Endodermal cell (in vitro differentiated cells): ENCODE results near the gene AK8. TPM values are rescaled to one million over a fixed set of nuclear protein-coding genes. Genes with fewer than 3 reads are reported as not detected.

Experiments used
- DNase-seq: peaks from one replicate; pipeline ENCODE4 v3.0.0-alpha.2; 2017
- H3K27ac ChIP-seq: 2 replicates; pipeline ENCODE4 v1.5.1; 2013; ENCODE audit warnings: mild to moderate bottlenecking, low read depth, low read length, moderate library complexity
- H3K27me3 ChIP-seq: 2 replicates; pipeline ENCODE4 v1.6.1; 2013; ENCODE audit warnings: mild to moderate bottlenecking, low read length, moderate library complexity; ENCODE audit not compliant: insufficient read depth, control insufficient read depth, poor library complexity, severe bottlenecking
- H3K36me3 ChIP-seq: 2 replicates; pipeline ENCODE4 v1.7.0; 2013; ENCODE audit warnings: mild to moderate bottlenecking, low read length, moderate library complexity; ENCODE audit not compliant: control insufficient read depth, insufficient read depth
- H3K4me1 ChIP-seq: one replicate; pipeline ENCODE4 v1.7.0; 2013; ENCODE audit warnings: low read length; ENCODE audit not compliant: control insufficient read depth, insufficient read depth
- H3K4me3 ChIP-seq: 2 replicates; pipeline ENCODE4 v1.5.1; 2013; ENCODE audit warnings: mild to moderate bottlenecking, low read length, moderate library complexity
- H3K9ac ChIP-seq: 2 replicates; pipeline ENCODE4 v1.6.1; 2013; ENCODE audit warnings: mild to moderate bottlenecking, low read length, moderate library complexity; ENCODE audit not compliant: poor library complexity, severe bottlenecking; ENCODE audit errors: extremely low read depth
- H3K9me3 ChIP-seq: 2 replicates; pipeline ENCODE4 v1.6.1; 2013; ENCODE audit warnings: mild to moderate bottlenecking, low read length, moderate library complexity; ENCODE audit not compliant: control insufficient read depth
- H3K27ac Mint-ChIP-seq: 2 replicates; pipeline ENCODE4 v1.8.0; 2020; ENCODE audit warnings: mixed read lengths
- H3K27me3 Mint-ChIP-seq: 2 replicates; pipeline ENCODE4 v1.8.0; 2021; ENCODE audit warnings: mild to moderate bottlenecking, mixed read lengths; ENCODE audit not compliant: insufficient read depth
- H3K36me3 Mint-ChIP-seq: 2 replicates; pipeline ENCODE4 v1.8.0; 2020; ENCODE audit warnings: low read depth, mixed read lengths
- H3K4me1 Mint-ChIP-seq: 2 replicates; pipeline ENCODE4 v1.8.0; 2020; ENCODE audit warnings: mixed read lengths
- H3K4me3 Mint-ChIP-seq: 2 replicates; pipeline ENCODE4 v1.8.0; 2020; ENCODE audit warnings: mild to moderate bottlenecking, moderate library complexity, mixed read lengths
- H3K9me3 Mint-ChIP-seq: 2 replicates; pipeline ENCODE4 v1.8.0; 2020; ENCODE audit warnings: mild to moderate bottlenecking, mixed read lengths
- CTCF ChIP-seq: fragments of 200-600 bp; sonication (generic); conservative IDR thresholded peaks from 2 replicates; pipeline ENCODE4 v1.5.0; 2021; ENCODE audit warnings: antibody characterized with exemption, mild to moderate bottlenecking
- WGBS, 2 experiments: methylation state at CpG; one replicate each; pipeline versions ENCODE4 v1.1.5 to v1.1.7; 2013; ENCODE audit warnings: missing lambda C conversion rate in 2 of 2, mixed read lengths in 1 of 2; ENCODE audit not compliant: insufficient coverage in 1 of 2, insufficient read length in 1 of 2; 5-methylcytosine and 5-hydroxymethylcytosine counted together
- total RNA-seq, 2 donors: library from RNA; stranded (reverse); fragmentation: NEBNext Ultra II Directional in 1 of 2; extraction: Animal tissue kit (Norgen Biotek cat#: 25700) in 1 of 2; gene quantifications; 2 replicates in 1 of 2; 3 replicates in 1 of 2; pipeline ENCODE4 v1.2.1, GENCODE V29; 2021

The AK8 gene
- total RNA-seq, 2 donors from 2014 or later = 1.3 to 2.6 TPM

- Histone ChIP-seq H3K9ac (no peak overlapping the region), H3K4me3 (no peak overlapping the region), H3K27ac (no peak overlapping the region), H3K4me1 (no peaks in the 10 kb centered on the region), H3K9me3 (peaks cover 4% of the 10 kb centered on the region), H3K27me3 (no peaks in the 10 kb centered on the region), H3K36me3 (no peaks in the 10 kb centered on the region)
- Mint-ChIP-seq H3K27me3 (peaks cover 13% of the 10 kb centered on the region), H3K36me3 (no peaks in the 10 kb centered on the region), H3K4me3 (no peak overlapping the region), H3K27ac (no peak overlapping the region), H3K4me1 (no peaks in the 10 kb centered on the region), H3K9me3 (peaks cover 7% of the 10 kb centered on the region)
- TF ChIP-seq CTCF = no peak
- WGBS, 2 experiments = 88 to 100% methylated on average over 1 of the region's 1 CpG
- no peak for DNase-seq
These were observed 118.0 kb downstream of the AK8 start for GRCh38 chr9:132760057-132760456.

GRCh38 chr9:132757016-132757415 is 121.1 kb downstream of the AK8 start:
- H3K36me3 Mint-ChIP-seq = no peaks in the 10 kb centered on the region
- no peak overlapping the region for H3K9ac ChIP-seq
- H3K36me3 ChIP-seq = no peaks in the 10 kb centered on the region
- H3K27me3 ChIP-seq = no peaks in the 10 kb centered on the region
- peak overlapping the region; percentile 34 for H3K27ac ChIP-seq
- no peak overlapping the region for H3K4me3 ChIP-seq
- no peak for DNase-seq
- no peaks in the 10 kb centered on the region for H3K4me1 ChIP-seq
- no peak overlapping the region for H3K4me3 Mint-ChIP-seq
- no peaks in the 10 kb centered on the region for H3K9me3 Mint-ChIP-seq
- H3K4me1 Mint-ChIP-seq = peaks cover 12% of the 10 kb centered on the region
- H3K27me3 Mint-ChIP-seq = peaks cover 5% of the 10 kb centered on the region
- TF ChIP-seq CTCF = no peak
- H3K9me3 ChIP-seq = no peaks in the 10 kb centered on the region
- WGBS, 2 experiments = 76 to 85% methylated on average over 6 to 18 of the region's 18 CpGs
- H3K27ac Mint-ChIP-seq = no peak overlapping the region

- Histone ChIP-seq H3K27ac (no peak overlapping the region), H3K36me3 (no peaks in the 10 kb centered on the region), H3K9me3 (no peaks in the 10 kb centered on the region), H3K4me3 (no peak overlapping the region), H3K9ac (no peak overlapping the region), H3K4me1 (no peaks in the 10 kb centered on the region), H3K27me3 (no peaks in the 10 kb centered on the region)
- Mint-ChIP-seq H3K4me3 (no peak overlapping the region), H3K4me1 (peaks cover 12% of the 10 kb centered on the region), H3K36me3 (no peaks in the 10 kb centered on the region), H3K27me3 (peaks cover 5% of the 10 kb centered on the region), H3K9me3 (no peaks in the 10 kb centered on the region), H3K27ac (no peak overlapping the region)
- peak; percentile 44 for DNase-seq
- no peak for TF ChIP-seq CTCF
- 83 to 84% methylated on average over 15 to 18 of the region's 18 CpGs for WGBS, 2 experiments
These were observed 121.8 kb downstream of the AK8 start for GRCh38 chr9:132756214-132756845.
